ENCODE data around the gene STAC3.
"Not testable (repeated sequence)": the region's sequence is repeated elsewhere in the genome, so short reads cannot be mapped to it uniquely, and the experiment has no call there.

Gene STAC3

GRCh38 chr12:57280211-57281062 is 29.4 kb upstream of the STAC3 start:
- Histone ChIP-seq H2AFZ (ENCODE audit: low read length) (no peak overlapping the region), H3K4me3 (ENCODE audit: low read length) (no peak overlapping the region)

GRCh38 chr12:57278465-57279381 is 27.7 kb upstream of the STAC3 start:
- Histone ChIP-seq H3K9me3 (replicated peaks; ENCODE audit: insufficient read depth, low read length) (no peaks in the 10 kb centered on the region), H3K9ac (ENCODE audit: low read length) (no peak overlapping the region), H3K4me1 (ENCODE audit: low read length) (peaks cover 7% of the 10 kb centered on the region; the same call in 1 of the 2 replicates), H3F3A (ENCODE audit: insufficient read depth, low read length) (no peaks in the 10 kb centered on the region), H3K9me2 (replicated peaks; ENCODE audit: insufficient read depth, low read length) (no peaks in the 10 kb centered on the region), H3K79me2 (ENCODE audit: low read length) (no peaks in the 10 kb centered on the region), H3K27me3 (replicated peaks; ENCODE audit: insufficient read depth, low read length) (no peaks in the 10 kb centered on the region), H4K20me1 (ENCODE audit: insufficient read depth, low read length) (no peaks in the 10 kb centered on the region), H3K4me2 (ENCODE audit: low read depth, low read length) (no peak overlapping the region), H3K36me3 (replicated peaks; ENCODE audit: insufficient read depth, low read length) (no peaks in the 10 kb centered on the region), H3K27ac (ENCODE audit: low read length) (no peak overlapping the region), H2AFZ (ENCODE audit: low read length) (no peak overlapping the region), H3K4me3 (ENCODE audit: low read length) (no peak overlapping the region)
- DNase-seq, result no peak
- TF ChIP-seq, protein P1, sequence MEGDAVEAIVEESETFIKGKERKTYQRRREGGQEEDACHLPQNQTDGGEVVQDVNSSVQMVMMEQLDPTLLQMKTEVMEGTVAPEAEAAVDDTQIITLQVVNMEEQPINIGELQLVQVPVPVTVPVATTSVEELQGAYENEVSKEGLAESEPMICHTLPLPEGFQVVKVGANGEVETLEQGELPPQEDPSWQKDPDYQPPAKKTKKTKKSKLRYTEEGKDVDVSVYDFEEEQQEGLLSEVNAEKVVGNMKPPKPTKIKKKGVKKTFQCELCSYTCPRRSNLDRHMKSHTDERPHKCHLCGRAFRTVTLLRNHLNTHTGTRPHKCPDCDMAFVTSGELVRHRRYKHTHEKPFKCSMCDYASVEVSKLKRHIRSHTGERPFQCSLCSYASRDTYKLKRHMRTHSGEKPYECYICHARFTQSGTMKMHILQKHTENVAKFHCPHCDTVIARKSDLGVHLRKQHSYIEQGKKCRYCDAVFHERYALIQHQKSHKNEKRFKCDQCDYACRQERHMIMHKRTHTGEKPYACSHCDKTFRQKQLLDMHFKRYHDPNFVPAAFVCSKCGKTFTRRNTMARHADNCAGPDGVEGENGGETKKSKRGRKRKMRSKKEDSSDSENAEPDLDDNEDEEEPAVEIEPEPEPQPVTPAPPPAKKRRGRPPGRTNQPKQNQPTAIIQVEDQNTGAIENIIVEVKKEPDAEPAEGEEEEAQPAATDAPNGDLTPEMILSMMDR (IDR thresholded peaks at IDR 0.05; ENCODE audit: low read length), result no peak
- TF ChIP-seq EZH2 (optimal IDR thresholded peaks at IDR 0.05; ENCODE audit: low read depth, low read length), result no peak
- TF ChIP-seq EZH2phosphoT487 (IDR thresholded peaks at IDR 0.05; ENCODE audit: low read length), result no peak

More at GRCh38 chr12:57280211-57281062, 29.4 kb upstream of the STAC3 start:
- Histone ChIP-seq H3K9me2 (replicated peaks; ENCODE audit: insufficient read depth, low read length) (no peaks in the 10 kb centered on the region), H3K4me2 (ENCODE audit: low read depth, low read length) (no peak overlapping the region), H3K79me2 (ENCODE audit: low read length) (no peaks in the 10 kb centered on the region), H3K27ac (ENCODE audit: low read length) (no peak overlapping the region), H3K9me3 (replicated peaks; ENCODE audit: insufficient read depth, low read length) (no peaks in the 10 kb centered on the region), H4K20me1 (ENCODE audit: insufficient read depth, low read length) (no peaks in the 10 kb centered on the region), H3K9ac (ENCODE audit: low read length) (no peak overlapping the region; the same call in 1 of the 2 replicates), H3F3A (ENCODE audit: insufficient read depth, low read length) (no peaks in the 10 kb centered on the region), H3K27me3 (replicated peaks; ENCODE audit: insufficient read depth, low read length) (no peaks in the 10 kb centered on the region), H3K36me3 (replicated peaks; ENCODE audit: insufficient read depth, low read length) (no peaks in the 10 kb centered on the region), H3K4me1 (ENCODE audit: low read length) (peaks cover 7% of the 10 kb centered on the region; the same call in 1 of the 2 replicates)
- no peak for DNase-seq
- TF ChIP-seq EZH2phosphoT487 (IDR thresholded peaks at IDR 0.05; ENCODE audit: low read length), result no peak
- TF ChIP-seq, protein P1 (IDR thresholded peaks at IDR 0.05; ENCODE audit: low read length), result no peak
- no peak for TF ChIP-seq EZH2 (optimal IDR thresholded peaks at IDR 0.05; ENCODE audit: low read depth, low read length)

GRCh38 chr12:57276935-57277563 is 26.1 kb upstream of the STAC3 start:
- no peak overlapping the region for H3K27ac ChIP-seq (ENCODE audit: low read length)
- H2AFZ ChIP-seq (ENCODE audit: low read length), result no peak overlapping the region
- H3K79me2 ChIP-seq (ENCODE audit: low read length), result no peaks in the 10 kb centered on the region
- no peaks in the 10 kb centered on the region for H3F3A ChIP-seq (ENCODE audit: insufficient read depth, low read length)
- no peaks in the 10 kb centered on the region for H3K9me3 ChIP-seq (replicated peaks; ENCODE audit: insufficient read depth, low read length)
- no peaks in the 10 kb centered on the region for H3K36me3 ChIP-seq (replicated peaks; ENCODE audit: insufficient read depth, low read length)
- no peaks in the 10 kb centered on the region for H3K27me3 ChIP-seq (replicated peaks; ENCODE audit: insufficient read depth, low read length)
- no peak overlapping the region for H3K9ac ChIP-seq (ENCODE audit: low read length)
- no peaks in the 10 kb centered on the region for H4K20me1 ChIP-seq (ENCODE audit: insufficient read depth, low read length)
- H3K9me2 ChIP-seq (replicated peaks; ENCODE audit: insufficient read depth, low read length), result no peaks in the 10 kb centered on the region
- H3K4me2 ChIP-seq (ENCODE audit: low read depth, low read length), result no peak overlapping the region
- no peak overlapping the region for H3K4me3 ChIP-seq (ENCODE audit: low read length)
- peaks cover 7% of the 10 kb centered on the region; the same call in 1 of the 2 replicates for H3K4me1 ChIP-seq (ENCODE audit: low read length)
- TF ChIP-seq, protein P1 (IDR thresholded peaks at IDR 0.05; ENCODE audit: low read length), result peak; percentile 39
- no peak for TF ChIP-seq EZH2 (optimal IDR thresholded peaks at IDR 0.05; ENCODE audit: low read depth, low read length)
- peak; percentile 21 for DNase-seq

DNA sequence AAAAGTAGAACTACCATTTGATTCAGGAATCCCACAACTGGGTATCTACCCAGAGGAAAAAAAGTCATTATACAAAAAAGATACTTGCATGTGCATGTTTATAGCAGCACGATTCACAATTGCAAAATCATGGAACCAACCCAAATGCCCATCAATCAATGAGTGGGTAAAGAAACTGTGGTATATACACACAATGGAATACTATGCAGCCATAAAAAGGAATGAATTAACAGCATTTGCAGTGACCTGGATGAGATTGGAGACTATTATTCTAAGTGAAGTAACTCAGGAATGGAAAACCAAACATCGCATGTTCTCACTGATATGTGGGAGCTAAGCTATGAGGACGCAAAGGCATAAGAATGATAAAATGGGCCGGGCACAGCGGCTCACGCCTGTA is 25.2 kb upstream of the STAC3 start:
- H2AFZ ChIP-seq (ENCODE audit: low read length); DNase-seq; H3K27me3 ChIP-seq (replicated peaks; ENCODE audit: insufficient read depth, low read length); H3K36me3 ChIP-seq (replicated peaks; ENCODE audit: insufficient read depth, low read length); H3K9me3 ChIP-seq (replicated peaks; ENCODE audit: insufficient read depth, low read length); H3K4me1 ChIP-seq (ENCODE audit: low read length); H3F3A ChIP-seq (ENCODE audit: insufficient read depth, low read length); H3K9ac ChIP-seq (ENCODE audit: low read length); H3K4me2 ChIP-seq (ENCODE audit: low read depth, low read length); H3K9me2 ChIP-seq (replicated peaks; ENCODE audit: insufficient read depth, low read length); H3K27ac ChIP-seq (ENCODE audit: low read length); H3K79me2 ChIP-seq (ENCODE audit: low read length); H4K20me1 ChIP-seq (ENCODE audit: insufficient read depth, low read length); H3K4me3 ChIP-seq (ENCODE audit: low read length): not testable (repeated sequence)

All from MM.1S (cell line).